ENCODE measurements around the gene GALNT7.

Gene GALNT7

DNA sequence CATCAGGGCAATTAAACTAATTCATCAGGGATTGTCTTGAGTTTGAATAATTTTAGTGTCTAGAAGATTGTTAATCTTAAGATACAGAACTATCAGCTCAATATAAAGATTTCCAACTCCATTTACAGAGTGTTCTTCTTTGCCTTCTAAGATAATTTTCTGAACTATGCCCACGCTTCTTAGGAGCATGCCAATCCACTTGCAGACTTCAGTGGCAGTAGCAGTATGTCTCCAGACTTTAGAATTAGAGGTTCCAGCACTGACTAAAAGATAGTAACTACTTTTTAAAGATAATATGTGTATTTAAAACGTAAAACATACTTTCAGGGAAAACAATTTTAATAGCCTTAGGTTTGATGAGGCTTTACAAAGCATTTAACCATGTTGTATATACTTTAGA is 34.2 kb upstream of the GALNT7 start:
- Histone ChIP-seq H3K27ac (ENCODE audit: extremely low read depth, low read depth, low read length) (no peak overlapping the region), H3K36me3 (ENCODE audit: control insufficient read depth in 2 of 2, insufficient read depth in 1 of 2, low read length in 2 of 2) (no peaks in the 10 kb centered on the region), H3K9me3 (ENCODE audit: control insufficient read depth, insufficient read depth, low read depth, low read length) (no peaks in the 10 kb centered on the region), H3K4me1 (ENCODE audit: control insufficient read depth, insufficient read depth, low read length) (no peaks in the 10 kb centered on the region), H3K4me3 (ENCODE audit: low read depth, low read length) (no peak overlapping the region)
- ChIA-PET POLR2A (no interaction called here), CTCF (no interaction called here)
- TF ChIP-seq ZNF175 (tag by site-specific recombination; IDR thresholded peaks at IDR 0.05) (no peak), ZNF558 (tag by site-specific recombination; IDR thresholded peaks at IDR 0.05) (no peak), ZNF514 (tag by site-specific recombination; IDR thresholded peaks at IDR 0.05) (no peak), GLIS1 (tag by site-specific recombination; IDR thresholded peaks at IDR 0.05) (no peak), ATF2 (tag by site-specific recombination; IDR thresholded peaks at IDR 0.05; ENCODE audit: low read depth) (no peak)
- TF ChIP-seq, protein P1, sequence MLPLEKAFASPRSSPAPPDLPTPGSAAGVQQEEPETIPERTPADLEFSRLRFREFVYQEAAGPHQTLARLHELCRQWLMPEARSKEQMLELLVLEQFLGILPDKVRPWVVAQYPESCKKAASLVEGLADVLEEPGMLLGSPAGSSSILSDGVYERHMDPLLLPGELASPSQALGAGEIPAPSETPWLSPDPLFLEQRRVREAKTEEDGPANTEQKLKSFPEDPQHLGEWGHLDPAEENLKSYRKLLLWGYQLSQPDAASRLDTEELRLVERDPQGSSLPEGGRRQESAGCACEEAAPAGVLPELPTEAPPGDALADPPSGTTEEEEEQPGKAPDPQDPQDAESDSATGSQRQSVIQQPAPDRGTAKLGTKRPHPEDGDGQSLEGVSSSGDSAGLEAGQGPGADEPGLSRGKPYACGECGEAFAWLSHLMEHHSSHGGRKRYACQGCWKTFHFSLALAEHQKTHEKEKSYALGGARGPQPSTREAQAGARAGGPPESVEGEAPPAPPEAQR (tag by site-specific recombination; IDR thresholded peaks at IDR 0.05): no peak

- Histone ChIP-seq H3K36me3 (ENCODE audit: control insufficient read depth in 2 of 2, insufficient read depth in 1 of 2, low read length in 2 of 2) (no peaks in the 10 kb centered on the region), H3K9me3 (ENCODE audit: control insufficient read depth, insufficient read depth, low read depth, low read length) (no peaks in the 10 kb centered on the region), H3K4me3 (ENCODE audit: low read depth, low read length) (no peak overlapping the region), H3K27ac (ENCODE audit: extremely low read depth, low read depth, low read length) (no peak overlapping the region), H3K4me1 (ENCODE audit: control insufficient read depth, insufficient read depth, low read length) (no peaks in the 10 kb centered on the region)
- ChIA-PET CTCF (no interaction called here), POLR2A (interaction anchor here (0.7 kb wide), 1 partner anchor 21 kb away, joined by 4 read pairs; no protein-coding TSS in a partner anchor)
- TF ChIP-seq ZBTB48 (tag by site-specific recombination; IDR thresholded peaks at IDR 0.05) (no peak), ZIC2 (tag by site-specific recombination; IDR thresholded peaks at IDR 0.05) (no peak), ZNF19 (tag by site-specific recombination; IDR thresholded peaks at IDR 0.05; ENCODE audit: low read depth) (no peak), ZNF48 (tag by site-specific recombination; IDR thresholded peaks at IDR 0.05) (no peak), ZBTB8A (tag by site-specific recombination; IDR thresholded peaks at IDR 0.05) (no peak), PRDM10 (tag by site-specific recombination; IDR thresholded peaks at IDR 0.05) (peak; percentile 77), ZNF362 (tag by site-specific recombination; IDR thresholded peaks at IDR 0.05) (no peak), ZNF521 (tag by site-specific recombination; IDR thresholded peaks at IDR 0.05) (no peak)
- TF ChIP-seq, protein P2, sequence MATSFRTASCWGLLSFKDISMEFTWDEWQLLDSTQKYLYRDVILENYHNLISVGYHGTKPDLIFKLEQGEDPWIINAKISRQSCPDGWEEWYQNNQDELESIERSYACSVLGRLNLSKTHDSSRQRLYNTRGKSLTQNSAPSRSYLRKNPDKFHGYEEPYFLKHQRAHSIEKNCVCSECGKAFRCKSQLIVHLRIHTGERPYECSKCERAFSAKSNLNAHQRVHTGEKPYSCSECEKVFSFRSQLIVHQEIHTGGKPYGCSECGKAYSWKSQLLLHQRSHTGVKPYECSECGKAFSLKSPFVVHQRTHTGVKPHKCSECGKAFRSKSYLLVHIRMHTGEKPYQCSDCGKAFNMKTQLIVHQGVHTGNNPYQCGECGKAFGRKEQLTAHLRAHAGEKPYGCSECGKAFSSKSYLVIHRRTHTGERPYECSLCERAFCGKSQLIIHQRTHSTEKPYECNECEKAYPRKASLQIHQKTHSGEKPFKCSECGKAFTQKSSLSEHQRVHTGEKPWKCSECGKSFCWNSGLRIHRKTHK (tag by site-specific recombination; IDR thresholded peaks at IDR 0.05): no peak
These were observed 33.3 kb upstream of the GALNT7 start for GRCh38 chr4:173135241-173135847.
